GM19452 (cell line): ENCODE data around the gene FAM50B.
"Not testable (repeated sequence)": the region's sequence is repeated elsewhere in the genome, so short reads cannot be mapped to it uniquely, and the experiment has no call there.

Experiments
- ATAC-seq: cut with Tn5 transposase; IDR thresholded peaks from one replicate; pipeline ENCODE4 v1.9.1; 2021; ENCODE audit not compliant: unreplicated experiment

FAM50B gene

GRCh38 chr6:3847521-3847920 lies 1.7 kb upstream of the FAM50B start:
- ATAC-seq, result no peak

DNA sequence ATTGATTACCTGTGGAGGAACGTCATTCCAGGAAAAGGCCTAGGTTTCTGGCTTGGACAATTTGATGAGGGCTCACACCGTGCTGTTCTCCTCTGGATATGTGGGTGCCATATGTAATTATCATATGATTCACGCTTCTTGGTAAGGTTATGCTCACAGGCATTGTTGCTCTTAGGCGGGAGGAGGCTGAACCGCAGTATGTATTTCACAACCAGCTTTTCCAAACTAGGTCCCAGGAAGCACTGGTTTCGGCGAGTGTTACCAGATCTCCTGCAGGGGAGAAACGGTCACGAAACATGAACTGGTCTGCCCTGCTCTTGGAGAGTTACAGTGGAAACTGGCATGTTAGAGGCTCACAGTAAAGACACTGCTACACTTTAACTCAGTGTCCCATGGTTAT lies 793 bp upstream of the FAM50B start:
- no peak for ATAC-seq

GRCh38 chr6:3849681-3850450 lies 693 bp downstream of the FAM50B start:
- ATAC-seq, result no peak

- ATAC-seq, result no peak
Observed at GRCh38 chr6:3850451-3851203, 1.5 kb downstream of the FAM50B start.

DNA sequence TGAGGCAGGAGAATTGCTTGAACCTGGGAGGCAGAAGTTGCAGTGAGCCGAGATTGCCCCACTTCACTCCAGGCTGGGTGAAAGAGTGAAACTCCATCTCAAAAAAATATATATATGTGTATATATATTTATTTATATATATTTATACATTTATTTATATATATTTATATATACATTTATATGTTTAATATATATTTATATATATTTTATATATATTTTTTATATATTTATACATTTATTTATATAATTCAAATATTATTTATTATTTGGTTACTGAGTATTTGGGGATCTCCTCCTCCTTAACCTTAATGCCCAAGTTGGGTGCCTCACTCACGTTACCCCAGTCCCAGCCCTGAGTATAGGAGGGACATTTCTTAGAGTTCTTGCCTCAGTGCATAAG lies 2.7 kb downstream of the FAM50B start:
- ATAC-seq, result no peak

GRCh38 chr6:3852391-3852790 lies 3.2 kb downstream of the FAM50B start:
- ATAC-seq, result no peak

DNA sequence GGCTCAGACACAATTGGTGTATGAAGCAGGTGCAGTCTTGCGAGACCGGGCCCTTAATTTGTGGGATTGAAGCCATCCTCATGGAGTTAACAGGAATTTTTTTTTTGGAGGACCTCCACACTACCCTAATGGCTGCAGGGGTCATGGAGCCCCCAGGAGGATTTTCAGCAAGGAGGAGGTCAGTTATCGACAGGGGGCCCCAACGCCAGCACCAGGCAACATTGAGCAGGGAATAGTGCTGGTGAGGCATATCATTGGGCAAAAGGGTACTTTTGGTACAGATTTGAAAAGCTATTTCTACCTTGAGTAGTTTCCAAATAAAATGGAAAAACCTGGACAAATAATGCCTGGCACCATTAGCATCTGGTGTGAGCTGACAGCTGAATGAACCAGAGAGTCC lies 6.7 kb downstream of the FAM50B start:
- ATAC-seq, result no peak

- ATAC-seq, result no peak
Observed at GRCh38 chr6:3856576-3856975, 7.4 kb downstream of the FAM50B start.

- no peak for ATAC-seq
Observed at GRCh38 chr6:3857468-3858456, 8.6 kb downstream of the FAM50B start.

DNA sequence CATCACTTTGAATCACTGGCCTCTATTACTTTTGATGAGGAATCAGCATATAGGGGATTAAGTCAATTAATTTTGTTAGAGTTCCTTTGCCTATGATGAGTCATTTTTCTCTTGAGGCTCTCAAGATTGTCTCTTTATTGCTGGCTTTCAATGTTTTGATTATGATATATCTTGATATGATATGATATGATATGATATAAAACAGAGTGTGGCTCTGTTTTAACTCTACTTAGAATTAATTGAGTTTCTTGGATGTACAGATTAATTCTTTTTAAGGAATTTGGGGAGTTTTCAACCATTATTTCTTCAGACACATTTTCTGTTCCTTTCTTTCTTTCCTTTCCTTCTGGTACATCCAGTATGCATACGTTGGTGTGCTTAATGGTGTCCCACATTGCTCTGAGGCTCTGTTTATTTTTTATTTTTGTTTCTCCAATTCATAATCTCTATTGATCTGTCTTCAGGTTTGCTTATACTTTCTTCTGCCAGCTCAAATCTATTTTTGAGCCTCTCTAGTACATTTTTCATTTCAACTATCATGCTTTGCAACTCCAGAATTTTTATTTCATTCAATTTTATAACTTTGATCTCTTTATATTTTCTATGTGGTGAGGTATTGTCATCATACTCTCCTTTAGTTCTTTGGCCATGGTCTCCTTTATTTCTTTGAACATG lies 10.8 kb downstream of the FAM50B start:
- ATAC-seq, result no peak

- no peak for ATAC-seq
Observed at GRCh38 chr6:3861424-3861823, 12.3 kb downstream of the FAM50B start.

- ATAC-seq, result no peak
Observed at GRCh38 chr6:3862038-3862437, 12.9 kb downstream of the FAM50B start.

DNA sequence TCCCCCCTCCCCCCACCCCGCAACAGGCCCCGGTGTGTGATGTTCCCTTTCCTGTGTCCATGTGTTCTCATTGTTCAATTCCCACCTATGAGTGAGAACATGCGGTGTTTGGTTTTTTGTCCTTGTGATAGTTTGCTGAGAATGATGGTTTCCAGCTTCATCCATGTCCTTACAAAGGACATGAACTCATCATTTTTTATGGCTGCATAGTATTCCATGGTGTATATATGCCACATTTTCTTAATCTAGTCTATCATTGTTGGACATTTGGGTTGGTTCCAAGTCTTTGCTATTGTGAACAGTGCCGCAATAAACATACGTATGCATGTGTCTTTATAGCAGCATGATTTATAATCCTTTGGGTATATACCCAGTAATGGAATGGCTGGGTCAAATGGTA lies 14.1 kb downstream of the FAM50B start:
- not testable (repeated sequence) for ATAC-seq

- ATAC-seq, result no peak
Observed at GRCh38 chr6:3865463-3865862, 16.3 kb downstream of the FAM50B start.

DNA sequence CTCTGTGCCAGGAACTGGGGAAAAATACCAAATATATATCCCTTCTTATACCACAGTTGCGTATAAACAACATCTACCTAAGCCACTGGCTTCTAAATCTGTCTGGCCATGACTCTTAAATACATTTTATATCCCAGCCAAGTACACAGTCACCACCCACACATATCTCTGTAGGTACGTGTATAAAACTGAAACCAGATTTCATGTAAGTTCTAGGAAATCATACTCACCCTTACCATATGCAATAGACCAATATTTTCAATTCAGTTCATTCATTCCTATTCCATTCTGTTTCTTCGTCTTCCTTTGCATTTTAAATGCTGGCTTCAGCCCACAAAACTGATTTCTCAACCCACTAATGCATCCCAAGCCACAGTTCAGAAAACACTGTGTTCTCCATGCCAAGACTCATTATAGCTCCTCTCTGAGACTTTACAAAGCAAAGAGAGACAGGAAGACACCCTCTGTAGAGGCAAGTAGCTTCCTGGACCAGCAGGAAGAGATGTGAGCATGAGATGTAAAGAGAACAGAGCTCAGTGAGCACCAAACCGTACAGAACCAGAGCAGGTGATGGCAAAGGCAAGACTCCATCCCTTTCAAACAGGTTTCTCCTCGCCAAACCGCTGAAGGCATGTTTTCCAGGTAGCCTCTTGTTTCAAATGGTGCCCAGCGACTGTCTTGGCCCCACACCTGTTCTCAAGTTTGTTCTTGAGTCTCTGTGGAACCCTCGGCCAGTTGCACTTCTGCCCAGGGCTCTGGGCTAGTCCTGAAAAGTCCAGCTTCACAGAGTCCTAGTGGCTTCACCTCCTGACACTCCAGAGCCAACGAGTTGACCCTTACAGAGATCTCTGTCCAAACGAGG lies 18.7 kb downstream of the FAM50B start:
- no peak for ATAC-seq

- no peak for ATAC-seq
Observed at GRCh38 chr6:3868544-3868943, 19.4 kb downstream of the FAM50B start.

- no peak for ATAC-seq
Observed at GRCh38 chr6:3869284-3869631, 20.1 kb downstream of the FAM50B start.

DNA sequence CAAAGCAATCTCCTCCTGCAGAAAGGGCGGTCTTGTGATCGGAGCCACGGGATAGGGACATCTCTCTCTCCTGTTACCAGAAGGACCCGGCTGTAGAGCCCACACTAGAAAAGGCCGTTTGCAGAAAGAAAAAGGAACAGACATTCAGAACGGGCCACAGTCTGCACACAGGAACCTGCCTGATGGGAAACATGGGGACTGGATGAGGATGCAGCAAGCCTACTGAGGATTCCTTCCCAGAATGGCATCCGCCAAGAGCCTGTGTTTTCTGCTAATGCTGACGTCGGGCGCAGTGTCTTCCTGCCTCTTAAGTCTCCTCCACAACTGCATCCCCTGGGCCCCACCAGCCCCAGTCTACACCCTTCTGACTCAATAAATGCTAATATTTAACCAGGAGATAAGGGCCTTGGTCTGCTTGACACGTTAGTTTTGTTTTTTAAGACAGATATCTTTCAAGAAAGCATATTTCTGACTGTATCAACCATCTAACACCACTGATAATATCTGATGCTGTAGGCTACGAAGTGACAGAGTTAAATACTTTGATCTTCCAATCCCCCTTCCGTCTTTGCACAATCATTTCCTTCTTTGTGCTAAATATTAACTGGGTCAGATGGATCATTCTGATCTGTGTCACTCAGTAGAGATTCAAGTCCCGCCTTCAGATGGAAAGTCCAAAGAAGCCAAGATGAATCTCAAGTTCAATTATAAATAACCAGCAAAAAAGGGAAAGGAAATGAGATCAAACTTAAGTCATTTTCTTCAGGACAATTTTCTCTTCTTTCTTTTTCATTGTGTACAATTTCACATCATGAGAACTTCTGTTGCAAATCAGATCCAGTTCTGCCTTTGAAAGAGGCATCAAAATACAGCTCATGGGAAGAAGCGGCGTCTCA lies 20.7 kb downstream of the FAM50B start:
- no peak for ATAC-seq

DNA sequence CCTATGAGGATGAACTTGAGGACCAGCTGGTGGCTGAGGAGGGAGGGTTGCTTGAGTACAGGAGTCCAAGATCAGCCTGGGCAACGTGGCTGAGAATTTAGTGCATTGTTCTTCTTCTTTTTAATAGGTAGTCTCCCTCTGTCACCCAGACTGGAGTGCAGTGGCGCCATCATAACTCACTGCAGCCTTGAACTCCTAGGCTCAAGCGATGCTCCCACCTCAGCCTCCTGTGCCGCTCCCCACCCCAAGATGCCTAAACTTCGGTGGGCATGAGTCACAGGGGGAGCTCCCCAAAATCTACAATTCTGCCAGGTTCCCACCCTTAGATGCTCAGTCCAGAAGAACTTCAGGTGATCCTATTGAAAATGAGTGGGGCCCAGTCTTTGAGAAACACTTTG lies 21.4 kb downstream of the FAM50B start:
- no peak for ATAC-seq
